IPS-NIHi7 (cell line): ENCODE data around the gene NECTIN3.

Experiments used
- DNase-seq: peaks from one replicate; pipeline ENCODE4 v3.0.0; 2012; ENCODE audit warnings: mixed read lengths; ENCODE audit errors: extremely low spot score

The NECTIN3 gene

DNA sequence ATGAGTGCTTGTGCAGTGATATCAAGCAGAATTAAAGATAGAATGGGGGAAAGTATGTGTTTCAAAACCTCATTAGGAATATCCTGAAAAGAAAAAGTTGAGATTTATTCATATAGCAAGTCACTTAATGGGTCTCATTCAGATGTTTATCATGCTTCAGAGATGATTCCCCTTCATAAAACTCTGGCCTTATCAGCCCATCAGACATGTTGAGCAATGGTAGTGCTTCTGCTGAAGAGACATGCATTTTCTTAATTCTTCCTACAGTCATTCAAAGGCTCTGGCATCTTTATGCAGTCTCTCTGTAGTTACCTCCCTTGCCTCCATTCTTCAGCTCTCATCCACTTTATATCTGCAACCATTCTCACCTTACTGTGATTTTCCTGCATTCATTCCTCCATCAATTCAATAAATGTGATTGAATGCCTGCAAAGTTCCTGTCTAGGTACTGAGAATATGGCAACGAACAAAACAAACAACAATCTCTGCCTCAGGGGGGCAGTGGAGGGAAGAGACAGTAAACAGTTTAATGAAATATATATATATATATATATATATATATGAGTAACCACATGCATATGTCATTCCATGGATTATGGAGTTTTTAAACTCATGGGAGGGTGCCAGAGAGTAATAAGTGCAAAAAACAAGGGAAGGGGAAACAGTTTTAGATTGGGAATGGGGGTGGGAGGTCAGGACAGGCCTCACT is 138.5 kb downstream of the NECTIN3 start:
- no peak for DNase-seq

DNA sequence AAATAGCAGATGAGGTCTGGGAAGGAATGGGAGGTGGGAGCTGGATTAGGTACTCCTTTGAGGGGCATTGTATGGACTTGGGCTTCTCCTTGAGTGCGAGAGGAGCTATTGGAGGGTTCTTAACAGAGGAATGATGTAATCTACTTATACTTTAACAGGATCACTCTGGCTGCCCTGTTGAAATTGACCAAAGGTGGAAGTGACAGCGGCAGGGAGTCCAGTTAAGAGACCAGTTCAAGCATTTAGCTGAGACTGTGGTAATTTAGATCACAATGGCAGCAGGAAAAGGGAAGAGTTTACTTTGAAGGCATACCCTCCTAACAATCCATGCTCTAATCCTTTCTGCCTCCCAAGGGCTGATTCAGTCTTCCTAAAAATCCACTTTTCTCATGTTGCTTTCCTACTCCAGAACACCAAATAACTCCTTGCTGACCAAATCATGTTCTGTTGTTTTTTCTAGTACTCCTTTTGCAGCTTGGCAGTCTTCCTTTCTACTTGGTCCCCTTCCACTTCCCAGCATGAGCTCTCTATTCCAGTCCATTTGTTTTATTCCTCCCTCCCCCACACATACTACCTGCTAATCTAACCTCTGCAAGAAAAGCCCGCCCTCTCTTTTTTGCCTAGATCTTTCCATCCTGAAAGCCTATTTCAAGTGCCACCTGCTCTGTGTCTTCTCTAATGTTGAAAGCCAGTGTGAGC is 139.4 kb downstream of the NECTIN3 start:
- DNase-seq = peak; percentile 22

DNA sequence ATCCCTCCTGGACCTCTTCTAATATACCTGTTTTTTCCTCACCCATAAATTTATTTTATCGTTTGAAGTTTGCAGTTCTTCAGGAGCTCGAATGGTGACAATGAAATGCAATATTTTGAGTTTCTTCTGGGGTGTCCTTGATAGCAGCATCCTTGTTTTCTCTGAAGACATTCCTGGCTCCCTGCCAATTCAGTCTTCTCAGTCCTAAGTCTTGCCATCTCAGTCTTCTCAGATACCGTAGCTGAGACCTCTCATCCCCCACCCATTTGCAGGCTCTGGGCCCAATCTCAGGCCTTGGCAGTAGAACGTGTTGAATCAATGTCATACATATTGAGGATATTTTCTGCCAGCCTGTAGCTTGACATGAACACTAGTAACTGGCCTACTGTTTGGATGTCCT is 140.9 kb downstream of the NECTIN3 start:
- no peak for DNase-seq

DNA sequence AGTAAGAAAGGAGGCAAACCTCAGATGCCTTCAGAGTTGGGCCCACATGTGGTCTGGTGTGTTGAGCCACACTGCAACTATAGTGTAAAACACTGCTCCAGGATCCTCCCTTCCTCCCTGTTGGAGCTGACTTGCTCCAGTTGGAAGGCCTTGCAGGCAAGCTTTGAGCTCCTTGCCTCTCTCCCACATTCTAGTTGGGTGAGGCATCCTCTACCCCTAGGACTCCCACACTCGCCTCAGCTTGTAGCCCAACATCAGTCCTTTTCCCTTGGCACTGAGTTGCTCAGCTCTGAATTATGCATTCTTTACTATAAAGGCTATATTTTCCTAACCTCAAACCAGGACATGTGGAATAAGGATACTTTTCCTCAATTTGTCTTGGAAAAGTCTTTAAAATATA is 143.9 kb downstream of the NECTIN3 start:
- no peak for DNase-seq

DNA sequence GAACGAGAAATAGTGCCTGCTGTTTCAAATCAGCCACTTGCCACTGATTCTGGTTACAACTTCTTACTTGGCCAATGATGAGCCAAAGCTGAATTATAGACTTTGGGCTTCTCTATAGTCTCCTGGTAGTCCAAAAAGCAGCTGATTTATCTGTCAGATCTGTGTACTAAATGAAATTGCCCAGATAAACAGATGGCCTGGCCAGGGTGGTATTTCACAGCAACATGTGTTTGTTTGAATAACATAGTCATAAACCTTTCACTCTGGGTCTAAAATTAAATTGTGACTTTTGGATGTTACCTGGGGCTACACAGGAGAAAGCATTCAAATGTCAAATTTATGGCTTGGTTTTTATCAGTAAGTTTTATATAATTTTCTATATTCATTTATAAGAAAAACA is 147.0 kb downstream of the NECTIN3 start:
- no peak for DNase-seq

DNA sequence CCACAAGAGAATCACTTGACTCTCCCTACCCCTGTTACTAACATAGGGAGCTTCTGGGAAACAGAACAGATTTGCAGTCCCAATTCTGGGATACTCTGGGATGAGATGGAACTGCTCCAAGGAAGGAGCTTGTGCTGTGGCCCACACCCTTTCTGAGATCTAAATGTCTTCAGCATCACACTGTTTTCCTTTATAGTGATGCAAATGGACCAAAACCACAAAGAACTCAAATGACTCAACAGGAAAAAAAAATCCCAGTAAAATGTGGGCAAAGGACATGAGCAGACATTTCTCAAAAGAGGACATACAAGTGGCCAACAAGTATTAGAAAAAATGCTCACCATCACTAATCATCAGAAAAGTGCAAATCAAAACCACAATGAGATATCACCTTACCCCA is 155.6 kb downstream of the NECTIN3 start:
- no peak for DNase-seq

DNA sequence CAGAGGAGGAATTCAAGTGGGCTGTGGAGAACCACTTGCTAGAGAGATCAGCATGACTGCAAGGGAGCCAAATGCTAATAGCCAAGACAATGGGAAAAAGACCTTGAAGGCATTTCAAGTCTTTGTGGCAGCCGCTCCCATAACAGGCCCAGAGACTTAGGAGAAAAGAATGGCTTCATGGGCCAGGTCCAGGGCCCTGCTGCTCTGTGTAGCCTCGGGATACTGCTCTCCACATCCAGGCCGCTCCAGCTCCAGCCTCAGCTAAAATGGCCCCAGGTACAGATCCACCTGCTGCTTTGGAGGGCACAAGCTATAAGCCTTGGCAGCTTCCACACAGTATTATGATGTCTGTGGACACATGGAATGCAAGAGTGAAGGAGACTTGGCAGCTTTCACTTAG is 157.7 kb downstream of the NECTIN3 start:
- DNase-seq = no peak

DNA sequence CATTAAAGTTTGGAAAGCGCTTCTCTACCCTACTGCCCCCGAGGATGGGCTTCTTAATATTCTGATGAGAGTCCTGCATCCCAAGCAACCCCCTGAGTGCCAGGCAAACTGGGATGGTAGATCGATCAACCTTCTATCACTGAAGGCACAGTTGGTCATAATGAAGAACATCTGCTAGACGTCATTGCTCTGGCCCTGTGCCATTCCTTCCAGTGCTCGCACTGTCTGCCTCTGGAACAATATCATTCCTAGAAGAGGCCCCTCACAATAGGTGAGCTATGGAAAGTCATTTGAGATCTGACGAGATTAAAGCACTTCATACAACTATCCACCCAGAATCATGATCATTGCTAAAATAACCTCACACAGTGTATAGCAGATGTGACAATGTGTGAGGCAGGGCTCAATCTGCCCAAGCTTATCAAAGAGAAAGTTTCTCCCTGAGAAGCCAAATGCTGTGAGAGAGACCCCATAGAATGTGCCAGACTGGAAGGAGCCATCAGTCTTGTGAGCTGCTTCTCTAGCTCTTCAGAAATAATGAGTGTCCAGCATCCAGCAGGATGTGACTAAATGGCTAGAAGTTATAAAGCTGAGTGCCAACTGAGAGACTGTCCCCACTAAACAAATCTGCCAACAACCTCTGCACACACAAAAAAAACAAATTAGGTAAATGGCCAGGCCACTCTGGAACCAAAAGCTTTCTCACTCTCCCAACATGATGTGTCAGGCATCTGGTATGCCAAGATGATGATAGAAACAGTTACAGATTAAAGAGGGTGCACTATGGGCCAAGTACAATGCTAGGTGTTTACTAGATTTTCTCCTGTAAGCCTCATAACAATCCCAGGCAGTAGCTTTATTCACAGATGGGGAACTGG is 165.5 kb downstream of the NECTIN3 start:
- no peak for DNase-seq

DNA sequence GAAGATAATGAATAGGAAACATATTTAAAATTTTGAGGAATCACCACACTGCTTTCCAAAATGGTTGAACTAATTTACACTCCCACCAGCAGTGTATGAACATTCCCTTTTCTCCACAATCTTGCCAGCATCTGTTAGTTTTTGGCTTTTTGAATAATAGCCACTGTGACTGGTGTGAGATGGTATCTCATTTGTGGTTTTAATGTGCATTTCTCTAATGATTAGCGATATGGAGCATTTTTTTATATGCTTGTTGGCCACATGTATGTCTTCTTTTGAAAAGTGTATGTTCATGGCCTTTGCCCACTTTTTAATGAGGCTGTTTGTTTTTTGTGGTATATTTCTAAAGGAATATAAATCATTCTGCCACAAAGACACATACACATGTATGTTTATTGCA is 166.3 kb downstream of the NECTIN3 start:
- no peak for DNase-seq

DNA sequence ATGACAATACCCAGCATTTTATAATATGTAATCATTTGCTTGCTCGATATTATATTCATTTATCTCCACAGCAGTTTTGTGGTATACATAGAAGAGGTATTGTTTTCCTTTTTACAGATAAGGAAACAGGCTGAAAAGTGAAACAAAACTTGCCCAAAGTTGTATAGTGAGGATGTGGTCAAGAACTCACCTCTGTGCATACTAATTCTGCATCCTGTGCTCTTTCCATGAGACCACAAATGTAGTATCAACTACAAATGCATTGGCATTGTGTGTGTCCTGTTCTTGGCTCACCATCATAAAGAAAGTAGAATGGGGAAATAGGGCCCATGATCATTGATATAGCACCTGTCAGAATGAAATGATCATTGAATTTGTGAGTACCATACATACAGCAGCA is 167.3 kb downstream of the NECTIN3 start:
- no peak for DNase-seq

DNA sequence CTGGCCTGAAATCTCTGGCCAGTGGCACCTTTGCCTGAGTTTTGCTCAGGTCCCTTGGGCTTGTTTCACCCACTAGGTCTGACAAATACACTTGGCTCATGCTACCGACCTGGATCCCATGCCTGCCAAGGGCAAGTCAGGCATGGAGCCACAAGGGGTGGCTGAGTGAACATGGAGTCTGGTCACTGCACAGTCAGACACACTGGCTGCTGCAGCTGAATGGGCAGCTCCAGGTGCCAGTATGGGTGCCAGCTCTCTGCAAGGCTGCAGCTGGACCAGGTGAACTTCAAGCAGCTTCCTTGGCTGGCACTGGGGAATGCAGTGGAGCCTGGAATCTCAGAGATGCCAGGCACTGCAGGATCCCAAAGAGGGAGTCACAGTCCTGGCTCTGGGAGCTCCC is 170.3 kb downstream of the NECTIN3 start:
- DNase-seq = no peak
